A549 treated with ZK216348 at 1 μM for 4 hours (cell line): ENCODE measurements around the gene MSRB2. TPM values are rescaled to one million over a fixed set of nuclear protein-coding genes. Genes with fewer than 3 reads are reported as not detected.

Source experiments
- total RNA-seq: library from RNA; stranded (reverse); fragments of 200-300 nt; extraction: Qiagen RNA extraction; gene quantifications from 5 replicates; pipeline ENCODE4 v1.2.3, GENCODE V29; 2022; ENCODE audit warnings: low read depth

MSRB2 gene
- total RNA-seq = 10.4 to 17.3 TPM (median 13.9 TPM) in 5 replicates

GRCh38 chr10:23095404-23095965, at the start of gene MSRB2:
TSS of gene MSRB2 (plus strand) at chr10:23095579. CDS start at chr10:23095609, 30 bp downstream.

Other genes starting within 250 kb of the MSRB2 start
- gene ARMC3, start 167.5 kb upstream of the MSRB2 start, total RNA-seq = 0.32 to 1.0 TPM (median 0.70 TPM) in 5 replicates
- gene PTF1A, start 96.7 kb downstream of the MSRB2 start, total RNA-seq = not detected in 5 replicates
- 0.06 TPM in 1 of 5 replicates, not detected in the others for gene C10orf67, start 249.2 kb downstream of the MSRB2 start, total RNA-seq